ENCODE measurements around the gene MSI2. TPM values are rescaled to one million over a fixed set of nuclear protein-coding genes. Genes with fewer than 3 reads are reported as not detected.

Gene MSI2
- total and polyA plus RNA-seq, 7 donors = 37.6 to 133 (median 87.1) TPM

DNA sequence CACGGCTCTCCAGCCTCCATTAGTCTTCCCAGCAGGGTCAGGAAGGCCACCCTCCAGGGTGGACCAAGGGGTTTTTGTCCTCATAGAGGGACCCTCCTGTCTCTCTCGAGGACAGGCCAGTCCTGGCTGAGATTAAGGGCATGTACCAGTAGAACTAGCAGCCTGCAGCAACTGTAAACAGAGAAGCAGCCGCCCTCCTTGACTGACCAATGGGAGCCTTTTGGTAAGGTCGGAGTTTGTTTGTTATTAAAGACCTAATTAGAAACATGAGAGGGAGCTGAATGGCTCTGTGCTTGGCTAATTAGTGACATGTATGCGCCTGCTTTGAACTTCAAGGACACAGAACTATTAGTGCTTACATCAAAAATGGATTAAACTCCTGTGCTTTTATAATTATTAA is 408.8 kb downstream of the MSI2 start:
- Histone ChIP-seq H3K27ac (no peak overlapping the region), H3K27me3 (ENCODE audit: insufficient read depth in 3 of 3, low read length in 2 of 3) (no peaks in the 10 kb centered on the region), H3K9me3 (no peaks in the 10 kb centered on the region), H3K4me3 (no peak overlapping the region), H3K36me3 (ENCODE audit: insufficient read depth in 1 of 2, low read depth in 1 of 2) (no peaks in the 10 kb centered on the region), H3K4me1 (peaks cover 26% of the 10 kb centered on the region)
- TF ChIP-seq, protein P1, sequence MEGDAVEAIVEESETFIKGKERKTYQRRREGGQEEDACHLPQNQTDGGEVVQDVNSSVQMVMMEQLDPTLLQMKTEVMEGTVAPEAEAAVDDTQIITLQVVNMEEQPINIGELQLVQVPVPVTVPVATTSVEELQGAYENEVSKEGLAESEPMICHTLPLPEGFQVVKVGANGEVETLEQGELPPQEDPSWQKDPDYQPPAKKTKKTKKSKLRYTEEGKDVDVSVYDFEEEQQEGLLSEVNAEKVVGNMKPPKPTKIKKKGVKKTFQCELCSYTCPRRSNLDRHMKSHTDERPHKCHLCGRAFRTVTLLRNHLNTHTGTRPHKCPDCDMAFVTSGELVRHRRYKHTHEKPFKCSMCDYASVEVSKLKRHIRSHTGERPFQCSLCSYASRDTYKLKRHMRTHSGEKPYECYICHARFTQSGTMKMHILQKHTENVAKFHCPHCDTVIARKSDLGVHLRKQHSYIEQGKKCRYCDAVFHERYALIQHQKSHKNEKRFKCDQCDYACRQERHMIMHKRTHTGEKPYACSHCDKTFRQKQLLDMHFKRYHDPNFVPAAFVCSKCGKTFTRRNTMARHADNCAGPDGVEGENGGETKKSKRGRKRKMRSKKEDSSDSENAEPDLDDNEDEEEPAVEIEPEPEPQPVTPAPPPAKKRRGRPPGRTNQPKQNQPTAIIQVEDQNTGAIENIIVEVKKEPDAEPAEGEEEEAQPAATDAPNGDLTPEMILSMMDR (IDR thresholded peaks at IDR 0.05) = no peak
- no peak for ATAC-seq
- intact Hi-C loops (cut with DNase I) = no loop called here
- 63 to 75% (median 72%) methylated on average over 5 of the region's 5 CpGs for WGBS, 3 donors
- no peak for DNase-seq

DNA sequence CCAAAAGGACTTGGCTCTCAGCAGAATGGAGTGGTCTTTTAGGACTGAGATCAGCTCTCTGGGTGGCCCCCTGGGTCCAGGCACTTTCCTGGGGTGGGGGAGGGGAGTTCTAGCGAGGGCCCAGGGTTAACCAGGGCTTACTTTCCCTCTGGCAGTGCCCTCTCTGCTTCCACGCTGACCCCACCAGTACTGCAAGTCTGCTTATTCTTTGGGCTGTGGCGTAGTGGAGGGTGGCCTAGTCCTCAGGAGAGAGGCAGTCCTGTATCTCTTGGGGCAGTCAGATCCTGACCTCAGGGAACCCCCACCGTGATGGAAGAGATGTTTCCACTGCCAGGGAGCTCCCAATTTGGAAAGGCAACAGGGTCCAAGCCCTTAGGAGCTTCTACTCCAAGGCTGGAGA is 409.4 kb downstream of the MSI2 start:
- Histone ChIP-seq H3K4me1 (peaks cover 26% of the 10 kb centered on the region), H3K4me3 (no peak overlapping the region), H3K9me3 (no peaks in the 10 kb centered on the region), H3K36me3 (ENCODE audit: insufficient read depth in 1 of 2, low read depth in 1 of 2) (no peaks in the 10 kb centered on the region), H3K27ac (peak overlapping the region; percentile 4), H3K27me3 (ENCODE audit: insufficient read depth in 3 of 3, low read length in 2 of 3) (no peaks in the 10 kb centered on the region)
- ATAC-seq (no peak), DNase-seq (no peak)
- intact Hi-C loops (cut with DNase I) = no loop called here
- WGBS, 3 donors = 66 to 75% (median 74%) methylated on average over 4 of the region's 4 CpGs
- TF ChIP-seq, protein P1 (IDR thresholded peaks at IDR 0.05) = no peak

DNA sequence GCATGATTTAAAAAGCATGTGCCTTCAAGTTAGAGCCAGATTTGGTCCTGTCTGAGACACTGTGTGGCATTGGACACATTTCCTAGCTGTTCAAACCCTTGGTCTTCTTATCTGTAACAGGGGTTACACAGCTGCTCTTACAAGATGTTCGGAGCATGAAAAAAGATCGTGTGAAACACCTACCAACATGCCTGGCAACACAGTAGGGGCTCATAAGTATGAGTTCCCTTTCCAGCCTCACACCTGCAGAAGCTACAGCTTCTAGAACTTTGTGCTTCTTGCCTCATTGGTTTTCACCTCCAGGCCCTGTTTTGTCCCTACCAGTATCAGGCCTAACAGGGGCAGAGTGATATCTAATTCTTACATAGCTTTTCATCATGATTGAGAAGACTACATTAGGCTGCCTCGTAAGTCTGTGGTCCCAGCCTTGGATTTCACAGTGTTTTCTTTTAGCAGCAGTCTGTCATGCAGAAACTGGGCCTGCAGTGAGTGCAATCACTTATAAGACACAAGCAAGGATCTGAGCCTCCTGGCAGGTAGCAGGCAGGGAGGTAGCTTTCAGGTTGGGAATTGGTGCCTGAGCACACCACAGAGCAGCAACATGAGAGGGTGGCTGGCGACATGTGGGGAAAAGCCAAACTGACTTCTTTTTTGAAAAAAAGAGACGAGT is 410.0 kb downstream of the MSI2 start:
- ATAC-seq = no peak

DNA sequence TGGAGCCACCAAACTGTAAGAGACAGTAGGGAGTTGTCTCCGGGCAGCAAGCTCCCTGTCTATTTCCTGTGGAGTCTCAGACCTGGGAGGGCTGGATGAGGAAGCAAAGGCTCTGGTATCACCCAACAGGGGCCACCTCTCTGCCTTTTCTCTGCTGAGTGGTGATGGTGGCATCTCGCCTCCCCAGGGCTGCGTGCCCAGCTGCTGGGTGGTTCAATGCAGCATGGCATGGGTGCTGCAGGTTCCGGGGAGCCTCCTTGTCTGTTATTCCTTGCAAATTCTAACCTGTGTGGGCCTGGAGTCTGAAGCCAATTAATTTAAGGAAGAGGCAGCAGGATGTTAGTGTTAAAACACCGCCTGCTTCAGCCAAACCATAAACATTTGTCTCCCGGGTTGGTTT is 410.6 kb downstream of the MSI2 start:
- no peaks in the 10 kb centered on the region for H3K9me3 ChIP-seq
- H3K4me1 ChIP-seq = peaks cover 21% of the 10 kb centered on the region
- intact Hi-C loops (cut with DNase I) = no loop called here
- ATAC-seq (no peak), DNase-seq (no peak)
- H3K27ac ChIP-seq = no peak overlapping the region
- WGBS, 3 donors = 87 to 91% (median 90%) methylated on average over 6 of the region's 6 CpGs
- H3K27me3 ChIP-seq (ENCODE audit: insufficient read depth in 3 of 3, low read length in 2 of 3) = no peaks in the 10 kb centered on the region
- TF ChIP-seq, protein P1 (IDR thresholded peaks at IDR 0.05) = no peak
- no peak overlapping the region for H3K4me3 ChIP-seq
- H3K36me3 ChIP-seq (ENCODE audit: insufficient read depth in 1 of 2, low read depth in 1 of 2) = no peaks in the 10 kb centered on the region

More for the DNA sequence above, 410.0 kb downstream of the MSI2 start:
- Histone ChIP-seq H3K36me3 (ENCODE audit: insufficient read depth in 1 of 2, low read depth in 1 of 2) (no peaks in the 10 kb centered on the region), H3K27ac (peak overlapping the region; percentile 4), H3K27me3 (ENCODE audit: insufficient read depth in 3 of 3, low read length in 2 of 3) (no peaks in the 10 kb centered on the region), H3K4me3 (no peak overlapping the region), H3K9me3 (no peaks in the 10 kb centered on the region), H3K4me1 (peaks cover 26% of the 10 kb centered on the region)
- TF ChIP-seq, protein P1 (IDR thresholded peaks at IDR 0.05) = no peak
- intact Hi-C loops (cut with DNase I) = no loop called here
- whole genome bisulfite sequencing, 3 donors = 81 to 90% (median 85%) methylated on average over 5 of the region's 5 CpGs
- DNase-seq = no peak

DNA sequence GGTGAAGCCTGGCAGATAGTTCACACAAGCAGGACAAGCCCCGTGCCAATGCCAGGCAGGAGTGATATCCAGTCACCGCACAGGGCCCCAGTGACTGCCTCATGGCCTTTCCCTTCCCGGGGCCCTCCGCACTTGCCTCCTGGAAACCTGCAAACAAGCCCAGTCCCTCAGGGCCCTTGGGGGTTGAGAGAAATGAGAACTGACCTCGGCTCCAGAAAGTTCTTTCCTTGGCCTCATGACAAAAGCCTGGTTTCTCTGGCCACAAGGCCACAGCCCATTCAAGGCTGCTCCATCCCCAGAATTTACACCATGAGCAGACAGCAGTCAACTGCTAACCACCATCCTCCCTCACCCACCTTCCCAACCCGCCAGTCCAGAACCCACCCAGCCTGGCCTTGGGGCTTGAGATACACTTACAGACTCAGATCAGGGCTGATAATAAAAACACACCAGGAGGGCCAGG is 411.2 kb downstream of the MSI2 start:
- ATAC-seq = no peak
- H3K27ac ChIP-seq = no peak overlapping the region
- intact Hi-C loops (cut with DNase I) = no loop called here
- TF ChIP-seq, protein P1 (IDR thresholded peaks at IDR 0.05) = no peak
- 84 to 92% (median 87%) methylated on average over 6 of the region's 6 CpGs for WGBS, 3 donors
- no peak overlapping the region for H3K4me3 ChIP-seq
- no peak for DNase-seq
- no peaks in the 10 kb centered on the region for H3K27me3 ChIP-seq (ENCODE audit: insufficient read depth in 3 of 3, low read length in 2 of 3)
- H3K9me3 ChIP-seq = no peaks in the 10 kb centered on the region
- peaks cover 15% of the 10 kb centered on the region for H3K4me1 ChIP-seq
- H3K36me3 ChIP-seq (ENCODE audit: insufficient read depth in 1 of 2, low read depth in 1 of 2) = no peaks in the 10 kb centered on the region

Measured in psoas muscle (tissue), 8 donors.